K562 (cell line): ENCODE measurements around the gene GDNF. TPM values are rescaled to one million over a fixed set of nuclear protein-coding genes. Genes with fewer than 3 reads are reported as not detected.

ENCODE experiments used
- AFF1 ChIP-seq, 2 experiments: fragments of 450-650 bp; IDR thresholded peaks; 2 replicates each; pipeline ENCODE4 v1.6.1; 2018; ENCODE audit warnings: mild to moderate bottlenecking in 2 of 2, low read depth in 1 of 2; ENCODE audit not compliant: partially characterized antibody in 2 of 2
- CC2D1A ChIP-seq: fragments of 450-650 bp; IDR thresholded peaks from 2 replicates; pipeline ENCODE4 v1.6.1; 2017; ENCODE audit warnings: mild to moderate bottlenecking
- CUX1 ChIP-seq: fragments of 200-800 bp; sonication (Bioruptor generic); IDR thresholded peaks from 2 replicates; pipeline ENCODE4 v1.6.1; 2016; ENCODE audit warnings: missing genetic modification characterization, missing compliant biosample characterization
- ELF2 ChIP-seq: fragments of 250-450 bp; sonication (Bioruptor Pico); IDR thresholded peaks from 2 replicates; pipeline ENCODE4 v1.5.0; 2021; ENCODE audit warnings: mild to moderate bottlenecking
- EP400 ChIP-seq: fragments of 450-650 bp; IDR thresholded peaks from 2 replicates; pipeline ENCODE4 v1.6.1; 2017; ENCODE audit warnings: antibody characterized with exemption, mild to moderate bottlenecking, moderate library complexity
- ESRRB ChIP-seq: fragments of 250-450 bp; sonication (Bioruptor Pico); IDR thresholded peaks from 2 replicates; pipeline ENCODE4 v1.5.0; 2020; ENCODE audit warnings: mild to moderate bottlenecking, moderate library complexity, borderline replicate concordance
- MEF2D ChIP-seq: conservative IDR thresholded peaks from 2 replicates; pipeline ENCODE4 v1.6.1; 2016; ENCODE audit warnings: low read depth, missing genetic modification characterization, missing compliant biosample characterization
- SIRT6 ChIP-seq: IDR thresholded peaks from one replicate; pipeline ENCODE4 v1.6.1; 2012; ENCODE audit warnings: low read depth, mild to moderate bottlenecking, control low read depth, inconsistent platforms, low read length, moderate library complexity
- SMARCE1 ChIP-seq: fragments of 450-650 bp; IDR thresholded peaks from 2 replicates; pipeline ENCODE4 v1.7.1; 2016; ENCODE audit warnings: mild to moderate bottlenecking
- TAF1 ChIP-seq: IDR thresholded peaks from 2 replicates; pipeline ENCODE4 v1.6.1; 2011; ENCODE audit warnings: mild to moderate bottlenecking, low read length, moderate library complexity; ENCODE audit not compliant: insufficient read depth, control insufficient read depth, severe bottlenecking; ENCODE audit errors: extremely low read depth
- WHSC1 ChIP-seq: IDR thresholded peaks from one replicate; pipeline ENCODE4 v1.6.1; 2012; ENCODE audit warnings: low read length, control low read depth, inconsistent platforms
- XRCC3 ChIP-seq: fragments of 450-650 bp; IDR thresholded peaks from 2 replicates; pipeline ENCODE4 v1.6.1; 2017; ENCODE audit warnings: mild to moderate bottlenecking, moderate library complexity
- ZFP30 ChIP-seq: fragments of 250-450 bp; sonication (Bioruptor Pico); IDR thresholded peaks from 2 replicates; pipeline ENCODE4 v1.8.0; 2022; ENCODE audit warnings: moderate library complexity, mild to moderate bottlenecking, inconsistent platforms, borderline replicate concordance
- polyA plus RNA-seq, 8 experiments: library from polyadenylated mRNA; depleted of rRNA in 4 of 8; stranded (reverse) in 5 of 8; unstranded in 3 of 8; fragments of >200 nt; fragmentation: Nextera tagmentation in 2 of 8; fragmentation: Illumina TruSeq in 1 of 8; extraction: Ambion mirVana in 2 of 8; extraction: Trizol in 1 of 8; gene quantifications; 2 replicates each; pipeline versions ENCODE4 v1.2.1 to v1.2.3, GENCODE V29; 2011 to 2014; ENCODE audit warnings: inconsistent platforms in 1 of 8, missing spikeins in 1 of 8
- total RNA-seq, 7 experiments: library from RNA; depleted of rRNA in 6 of 7; stranded (reverse); fragments of >200 nt in 6 of 7; fragmentation: Illumina TruSeq in 2 of 7; extraction: Trizol in 2 of 7; gene quantifications; 2 replicates each; pipeline versions ENCODE4 v1.2.1 to v1.2.3, GENCODE V29; 2011 to 2021; ENCODE audit warnings: low replicate concordance in 1 of 7
- TF ChIP-seq, protein P1 (sequence below): sonication (generic); formaldehyde crosslinking; IDR thresholded peaks from 2 replicates; pipeline ENCODE4 v1.5.0; 2020; ENCODE audit warnings: missing genetic modification reagents

The GDNF gene
- total and polyA plus RNA-seq, 9 of the 15 experiments (the other 6 are each of a cell fraction or from before 2014, with no cell fraction given) = not detected

DNA sequence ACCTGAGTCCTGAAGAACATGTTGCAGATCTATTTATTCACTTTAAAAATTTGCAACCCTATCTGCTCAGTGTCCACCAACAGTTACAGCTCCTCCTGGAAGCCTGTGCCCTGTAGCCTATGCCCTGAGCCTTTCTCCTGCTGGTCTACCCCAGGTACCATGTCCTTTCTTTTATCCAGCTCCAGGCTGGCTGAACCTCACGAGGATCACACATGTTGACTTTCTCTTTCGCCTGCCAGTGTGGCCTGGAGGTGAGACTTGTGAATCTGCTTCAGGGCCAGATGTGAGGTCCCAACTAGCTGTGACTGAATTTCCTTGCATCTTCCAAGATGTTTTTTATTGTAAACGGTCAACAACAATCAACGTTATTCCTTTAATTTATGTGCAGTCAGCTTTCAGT is 70.7 kb downstream of the GDNF start (continued):
- TF ChIP-seq CUX1 (CRISPR knock-in tag) = no peak
- TF ChIP-seq XRCC3 = no peak
- TF ChIP-seq AFF1 (IDR thresholded peaks at IDR 0.05; ENCODE audit: low read depth in 1 of 2, partially characterized antibody in 2 of 2) = no peak
- TF ChIP-seq, protein P1, sequence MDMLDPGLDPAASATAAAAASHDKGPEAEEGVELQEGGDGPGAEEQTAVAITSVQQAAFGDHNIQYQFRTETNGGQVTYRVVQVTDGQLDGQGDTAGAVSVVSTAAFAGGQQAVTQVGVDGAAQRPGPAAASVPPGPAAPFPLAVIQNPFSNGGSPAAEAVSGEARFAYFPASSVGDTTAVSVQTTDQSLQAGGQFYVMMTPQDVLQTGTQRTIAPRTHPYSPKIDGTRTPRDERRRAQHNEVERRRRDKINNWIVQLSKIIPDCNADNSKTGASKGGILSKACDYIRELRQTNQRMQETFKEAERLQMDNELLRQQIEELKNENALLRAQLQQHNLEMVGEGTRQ (CRISPR knock-in tag) = no peak
- TF ChIP-seq CC2D1A = no peak
- TF ChIP-seq WHSC1 = no peak
- TF ChIP-seq SIRT6 = no peak
- no peak for TF ChIP-seq ZFP30 (CRISPR knock-in tag)
- TF ChIP-seq SMARCE1 = no peak
- TF ChIP-seq MEF2D (tag) = no peak
- no peak for TF ChIP-seq EP400
- no peak for TF ChIP-seq TAF1
- no peak for TF ChIP-seq ESRRB (CRISPR knock-in tag)
- TF ChIP-seq ELF2 = no peak
